H9 (cell line): ENCODE results near the gene MXD4. TPM values are rescaled to one million over a fixed set of nuclear protein-coding genes. Genes with fewer than 3 reads are reported as not detected.

Source experiments
- DNase-seq: peaks from one replicate; pipeline ENCODE4 v3.0.0-alpha.2; 2017
- H2AFZ ChIP-seq: one replicate; pipeline ENCODE4 v1.6.1; 2013; ENCODE audit warnings: mild to moderate bottlenecking, low read length, control low read depth, moderate library complexity
- H2AK5ac ChIP-seq: 2 replicates; pipeline ENCODE4 v1.6.1; 2013; ENCODE audit warnings: low read length, control low read depth, mixed read lengths; ENCODE audit not compliant: insufficient read length
- H2BK120ac ChIP-seq: one replicate; pipeline ENCODE4 v1.6.1; 2013; ENCODE audit warnings: low read depth, mild to moderate bottlenecking, low read length, control low read depth, inconsistent platforms; ENCODE audit not compliant: poor library complexity, severe bottlenecking
- H2BK12ac ChIP-seq: 2 replicates; pipeline ENCODE4 v1.6.1; 2013; ENCODE audit warnings: low read length, control low read depth, mixed read lengths, low read depth; ENCODE audit not compliant: insufficient read length
- H2BK15ac ChIP-seq: 2 replicates; pipeline ENCODE4 v1.6.1; 2013; ENCODE audit warnings: low read depth, low read length, control low read depth
- H2BK20ac ChIP-seq: one replicate; pipeline ENCODE4 v1.6.1; 2013; ENCODE audit warnings: low read depth, mild to moderate bottlenecking, low read length, control low read depth, inconsistent platforms; ENCODE audit not compliant: poor library complexity, severe bottlenecking
- H2BK5ac ChIP-seq: 2 replicates; pipeline ENCODE4 v1.6.1; 2013; ENCODE audit warnings: low read length, control low read depth, mixed read lengths; ENCODE audit not compliant: insufficient read length
- H3K14ac ChIP-seq: 2 replicates; pipeline ENCODE4 v1.6.1; 2013; ENCODE audit warnings: low read length, control low read depth; ENCODE audit not compliant: insufficient read depth
- H3K18ac ChIP-seq: 2 replicates; pipeline ENCODE4 v1.6.1; 2013; ENCODE audit warnings: low read depth, mild to moderate bottlenecking, mixed read lengths, low read length, control low read depth; ENCODE audit not compliant: insufficient read length
- H3K23ac ChIP-seq: 2 replicates; pipeline ENCODE4 v1.6.1; 2013; ENCODE audit warnings: low read length, control low read depth, mixed read lengths, low read depth; ENCODE audit not compliant: insufficient read length
- H3K23me2 ChIP-seq: 2 replicates; pipeline ENCODE4 v1.6.1; 2013; ENCODE audit warnings: low read depth, mild to moderate bottlenecking, mixed read lengths, low read length, control low read depth; ENCODE audit not compliant: insufficient read length, poor library complexity, severe bottlenecking
- H3K27ac ChIP-seq: 2 replicates; pipeline ENCODE4 v1.5.1; 2013; ENCODE audit warnings: low read length, control low read depth, mixed read lengths, low read depth; ENCODE audit not compliant: insufficient read length
- H3K27me3 ChIP-seq: 2 replicates; pipeline ENCODE4 v1.6.1; 2013; ENCODE audit warnings: low read length, control low read depth, inconsistent platforms; ENCODE audit not compliant: insufficient read depth
- H3K4ac ChIP-seq: 2 replicates; pipeline ENCODE4 v1.6.1; 2013; ENCODE audit warnings: low read depth, mild to moderate bottlenecking, control low read depth, inconsistent platforms, low read length, moderate library complexity
- H3K4me1 ChIP-seq: 2 replicates; pipeline ENCODE4 v1.6.1; 2013; ENCODE audit warnings: low read length, control low read depth, inconsistent platforms; ENCODE audit not compliant: insufficient read depth
- H3K4me2 ChIP-seq: 2 replicates; pipeline ENCODE4 v1.6.1; 2013; ENCODE audit warnings: low read length, control low read depth, mixed read lengths; ENCODE audit not compliant: insufficient read length, insufficient read depth
- H3K56ac ChIP-seq: 2 replicates; pipeline ENCODE4 v1.6.1; 2013; ENCODE audit warnings: low read depth, mild to moderate bottlenecking, mixed read lengths, low read length, control low read depth; ENCODE audit not compliant: insufficient read length
- H3K79me1 ChIP-seq: 2 replicates; pipeline ENCODE4 v1.6.1; 2013; ENCODE audit warnings: low read depth, mild to moderate bottlenecking, moderate library complexity, low read length, control low read depth, inconsistent platforms; ENCODE audit not compliant: insufficient read depth, poor library complexity, severe bottlenecking
- H3K79me2 ChIP-seq: 2 replicates; pipeline ENCODE4 v1.6.1; 2013; ENCODE audit warnings: low read length, control low read depth, inconsistent platforms; ENCODE audit not compliant: insufficient read depth
- H3K9ac ChIP-seq: 2 replicates; pipeline ENCODE4 v1.6.1; 2013; ENCODE audit warnings: low read length, control low read depth, mixed read lengths; ENCODE audit not compliant: insufficient read length; ENCODE audit errors: extremely low read depth
- H3K9me3 ChIP-seq: one replicate; pipeline ENCODE4 v1.6.1; 2013; ENCODE audit warnings: low read depth, low read length, inconsistent platforms; ENCODE audit not compliant: control insufficient read depth
- H3T11ph ChIP-seq: one replicate; pipeline ENCODE4 v1.6.1; 2013; ENCODE audit warnings: mild to moderate bottlenecking, low read length, control low read depth, inconsistent platforms
- H4K20me1 ChIP-seq: one replicate; pipeline ENCODE4 v1.6.1; 2013; ENCODE audit not compliant: control insufficient read depth, insufficient read length, insufficient read depth
- H4K5ac ChIP-seq: 2 replicates; pipeline ENCODE4 v1.6.1; 2013; ENCODE audit warnings: low read depth, mild to moderate bottlenecking, mixed read lengths, low read length, control low read depth; ENCODE audit not compliant: insufficient read length
- H4K8ac ChIP-seq: replicated peaks from 2 replicates; pipeline ENCODE4 v1.6.1; 2013; ENCODE audit warnings: low read length, control low read depth, mixed read lengths, low read depth; ENCODE audit not compliant: insufficient read length
- H4K91ac ChIP-seq: 2 replicates; pipeline ENCODE4 v1.6.1; 2013; ENCODE audit warnings: low read depth, mild to moderate bottlenecking, moderate library complexity, mixed read lengths, low read length, control low read depth; ENCODE audit not compliant: insufficient read length
- H3K27ac Mint-ChIP-seq, 3 experiments: 2 replicates in 2 of 3; 3 replicates in 1 of 3; pipeline ENCODE4 v1.8.0; 2020 to 2021; ENCODE audit warnings: mixed read lengths in 3 of 3, mild to moderate bottlenecking in 1 of 3, moderate library complexity in 1 of 3
- H3K27me3 Mint-ChIP-seq: 2 replicates; pipeline ENCODE4 v1.8.0; 2021; ENCODE audit warnings: low read depth, mild to moderate bottlenecking, moderate library complexity, mixed read lengths
- H3K36me3 Mint-ChIP-seq, 3 experiments: 2 replicates in 2 of 3; 3 replicates in 1 of 3; pipeline ENCODE4 v1.8.0; 2020 to 2021; ENCODE audit warnings: low read depth in 3 of 3, mixed read lengths in 3 of 3; ENCODE audit not compliant: insufficient read depth in 1 of 3
- H3K4me1 Mint-ChIP-seq, 2 experiments: 2 replicates each; pipeline ENCODE4 v1.8.0; 2020; ENCODE audit warnings: mixed read lengths in 2 of 2
- H3K4me3 Mint-ChIP-seq, 2 experiments: 2 replicates in 1 of 2; 3 replicates in 1 of 2; pipeline ENCODE4 v1.8.0; 2020 to 2021; ENCODE audit warnings: mild to moderate bottlenecking in 2 of 2, mixed read lengths in 2 of 2, moderate library complexity in 1 of 2
- H3K9me3 Mint-ChIP-seq, 2 experiments: 2 replicates in 1 of 2; 3 replicates in 1 of 2; pipeline ENCODE4 v1.8.0; 2020; ENCODE audit warnings: mild to moderate bottlenecking in 2 of 2, mixed read lengths in 2 of 2, moderate library complexity in 1 of 2
- CTCF ChIP-seq: fragments of 200-600 bp; sonication (generic); conservative IDR thresholded peaks from 3 replicates; pipeline ENCODE4 v1.8.0; 2021; ENCODE audit warnings: antibody characterized with exemption, mild to moderate bottlenecking
- WGBS: extraction: QIAGEN DNeasy Blood & Tissue Kit; methylation state at CpG from one replicate; pipeline ENCODE4 v1.1.7; 2013; ENCODE audit warnings: missing lambda C conversion rate, low lambda C conversion rate, mixed read lengths; ENCODE audit not compliant: insufficient read length; ENCODE audit errors: extremely low coverage; 5-methylcytosine and 5-hydroxymethylcytosine counted together
- total RNA-seq: library from RNA; stranded (reverse); gene quantifications from 2 replicates; pipeline ENCODE4 v1.2.1, GENCODE V29; 2021

MXD4 gene
- total RNA-seq, 1 experiment from 2014 or later, result 24.1 TPM

- H4K8ac ChIP-seq, result no peak overlapping the region
- H3K79me1 ChIP-seq, result no peaks in the 10 kb centered on the region
- H3K27ac Mint-ChIP-seq, result no peak overlapping the region
- H2AK5ac ChIP-seq, result no peak overlapping the region
- H3K27me3 ChIP-seq, result no peaks in the 10 kb centered on the region
- no peak overlapping the region for H3K23ac ChIP-seq
- H2BK5ac ChIP-seq, result no peak overlapping the region
- no peak for DNase-seq
- H3K27ac ChIP-seq, result no peak overlapping the region
- no peak overlapping the region for H3K9ac ChIP-seq
- H4K91ac ChIP-seq, result no peak overlapping the region
- peaks cover 17 to 19% of the 10 kb centered on the region in 2 experiments for H3K9me3 Mint-ChIP-seq
- no peak overlapping the region for H3K4me2 ChIP-seq
- peaks cover 4 to 12% (median 9%) of the 10 kb centered on the region in 3 experiments; a peak in 5 of 7 replicates for H3K36me3 Mint-ChIP-seq
- no peak overlapping the region; the same call in 1 of the 2 replicates for H2BK15ac ChIP-seq
- no peaks in the 10 kb centered on the region for H3K4me1 ChIP-seq
- no peak for TF ChIP-seq CTCF
- no peaks in the 10 kb centered on the region for H4K20me1 ChIP-seq
- no peak overlapping the region for H3K18ac ChIP-seq
- no peak overlapping the region for H4K5ac ChIP-seq
- no peak overlapping the region for H2AFZ ChIP-seq
- no peaks in the 10 kb centered on the region for H3K23me2 ChIP-seq
- H3K56ac ChIP-seq, result no peak overlapping the region
- H2BK12ac ChIP-seq, result no peak overlapping the region
- H2BK20ac ChIP-seq, result no peak overlapping the region
- H2BK120ac ChIP-seq, result no peak overlapping the region
- no CpG with 5 or more reads among the region's 41 CpGs for WGBS
- no peak overlapping the region for H3K4me3 Mint-ChIP-seq
- H3K4ac ChIP-seq, result no peak overlapping the region
- H3K14ac ChIP-seq, result no peak overlapping the region; the same call in 1 of the 2 replicates
- H3K27me3 Mint-ChIP-seq, result peaks cover 2% of the 10 kb centered on the region
- peaks cover 6% of the 10 kb centered on the region for H3K9me3 ChIP-seq
- no peaks in the 10 kb centered on the region for H3K4me1 Mint-ChIP-seq
- H3K79me2 ChIP-seq, result no peaks in the 10 kb centered on the region
- H3T11ph ChIP-seq, result no peak overlapping the region
Measured at GRCh38 chr4:2304877-2305561, 43.1 kb upstream of the MXD4 start.
